KG1 (cell line): ENCODE results near the gene JMJD1C.
"Not testable (repeated sequence)": the region's sequence is repeated elsewhere in the genome, so short reads cannot be mapped to it uniquely, and the experiment has no call there.

Experiments used
- DNase-seq: peaks from one replicate; lab custom pipeline; 2025; lab: John Stamatoyannopoulos, UW

Gene JMJD1C

GRCh38 chr10:63352976-63353375 is 112.8 kb downstream of the JMJD1C start:
- no peak for DNase-seq

- no peak for DNase-seq
Measured at GRCh38 chr10:63348245-63348850, 117.4 kb downstream of the JMJD1C start.

- no peak for DNase-seq
Measured at GRCh38 chr10:63346015-63346441, 119.7 kb downstream of the JMJD1C start.

- no peak for DNase-seq
Measured at GRCh38 chr10:63344269-63344668, 121.5 kb downstream of the JMJD1C start.

- no peak for DNase-seq
Measured at GRCh38 chr10:63343476-63343875, 122.3 kb downstream of the JMJD1C start.

GRCh38 chr10:63339640-63340039 is 126.1 kb downstream of the JMJD1C start:
- DNase-seq: not testable (repeated sequence)

- no peak for DNase-seq
Measured at GRCh38 chr10:63337455-63338251, 128.1 kb downstream of the JMJD1C start.

GRCh38 chr10:63331586-63331985 is 134.2 kb downstream of the JMJD1C start:
- no peak for DNase-seq

- DNase-seq: no peak
Measured at GRCh38 chr10:63324495-63324854, 141.3 kb downstream of the JMJD1C start.

GRCh38 chr10:63323701-63324494 is 141.9 kb downstream of the JMJD1C start:
- DNase-seq: no peak

GRCh38 chr10:63320683-63321082 is 145.1 kb downstream of the JMJD1C start:
- no peak for DNase-seq

GRCh38 chr10:63319231-63319630 is 146.5 kb downstream of the JMJD1C start:
- DNase-seq: no peak

GRCh38 chr10:63318491-63318890 is 147.3 kb downstream of the JMJD1C start:
- no peak for DNase-seq

- DNase-seq: no peak
Measured at GRCh38 chr10:63314020-63314419, 151.8 kb downstream of the JMJD1C start.

GRCh38 chr10:63313066-63313717 is 152.6 kb downstream of the JMJD1C start:
- no peak for DNase-seq

- DNase-seq: no peak
Measured at GRCh38 chr10:63308628-63309027, 157.1 kb downstream of the JMJD1C start.

GRCh38 chr10:63304146-63304545 is 161.6 kb downstream of the JMJD1C start:
- no peak for DNase-seq

- DNase-seq: no peak
Measured at GRCh38 chr10:63300801-63301200, 165.0 kb downstream of the JMJD1C start.

GRCh38 chr10:63297941-63298340 is 167.8 kb downstream of the JMJD1C start:
- DNase-seq: no peak

- no peak for DNase-seq
Measured at GRCh38 chr10:63294781-63295180, 171.0 kb downstream of the JMJD1C start.

- not testable (repeated sequence) for DNase-seq
Measured at GRCh38 chr10:63292847-63293246, 172.9 kb downstream of the JMJD1C start.

- DNase-seq: no peak
Measured at GRCh38 chr10:63288170-63288569, 177.6 kb downstream of the JMJD1C start.
